Measurements from ENCODE around the gene DNAJB11.
"Not testable (repeated sequence)": the region's sequence is repeated elsewhere in the genome, so short reads cannot be mapped to it uniquely, and the experiment has no call there.

Gene DNAJB11

DNA sequence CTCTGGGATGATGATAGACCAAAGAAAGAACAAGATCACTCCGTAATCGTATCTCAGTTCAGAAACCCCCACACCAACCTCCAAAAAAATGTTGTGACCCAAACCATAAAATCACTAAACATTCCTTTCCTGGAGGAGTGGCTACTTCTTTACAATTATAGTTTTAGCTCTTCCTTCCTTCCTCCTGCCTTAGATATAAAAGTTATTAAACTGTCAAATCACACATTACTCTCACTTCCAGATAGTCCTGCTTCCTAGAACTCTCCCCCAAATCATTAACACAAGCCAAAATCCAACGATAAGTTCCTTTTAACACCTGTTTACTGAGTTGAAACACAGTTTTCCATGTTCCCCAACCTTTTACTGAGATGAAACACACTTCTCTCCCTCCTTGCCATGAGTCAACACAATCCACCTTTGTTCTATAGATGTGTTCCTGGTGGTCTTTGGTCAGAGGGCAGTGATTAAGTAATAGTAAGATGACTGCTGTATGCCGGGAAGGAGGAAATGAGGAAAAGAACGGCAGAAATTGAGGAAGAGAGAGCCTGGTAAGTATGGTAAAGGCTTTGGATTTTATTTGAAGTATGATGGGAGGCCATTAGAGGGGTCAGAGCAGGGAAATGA lies 18.0 kb upstream of the DNAJB11 start:
- DNase-seq (ENCODE audit: low spot score): no peak

GRCh38 chr3:186564586-186564985 lies 5.9 kb upstream of the DNAJB11 start:
- no peak for DNase-seq (ENCODE audit: low spot score)

DNA sequence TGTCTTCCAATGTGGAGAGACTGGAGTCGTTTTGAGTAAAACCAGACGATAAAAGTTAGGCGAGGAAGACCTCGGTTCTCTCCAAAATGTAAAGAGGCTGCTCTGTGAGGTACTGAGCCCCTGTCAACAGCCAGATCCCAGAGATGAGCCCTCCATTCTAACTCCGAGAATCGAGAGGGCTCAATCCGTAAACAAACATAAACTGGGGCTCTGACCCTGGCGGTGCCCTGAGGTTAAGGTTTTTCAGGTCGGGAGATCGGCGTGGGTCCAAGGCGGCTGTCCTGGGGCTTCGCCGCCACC lies 3.8 kb upstream of the DNAJB11 start:
- DNase-seq (ENCODE audit: low spot score): no peak

- DNase-seq (ENCODE audit: low spot score): peak; percentile 91
These were observed 3.2 kb upstream of the DNAJB11 start, which contains the start of gene TBCCD1 for GRCh38 chr3:186567072-186567921. Gene TBCCD1, minus strand, starts transcription at chr3:186567339. Its CDS starts 3,010 bp downstream, at chr3:186564329.

DNA sequence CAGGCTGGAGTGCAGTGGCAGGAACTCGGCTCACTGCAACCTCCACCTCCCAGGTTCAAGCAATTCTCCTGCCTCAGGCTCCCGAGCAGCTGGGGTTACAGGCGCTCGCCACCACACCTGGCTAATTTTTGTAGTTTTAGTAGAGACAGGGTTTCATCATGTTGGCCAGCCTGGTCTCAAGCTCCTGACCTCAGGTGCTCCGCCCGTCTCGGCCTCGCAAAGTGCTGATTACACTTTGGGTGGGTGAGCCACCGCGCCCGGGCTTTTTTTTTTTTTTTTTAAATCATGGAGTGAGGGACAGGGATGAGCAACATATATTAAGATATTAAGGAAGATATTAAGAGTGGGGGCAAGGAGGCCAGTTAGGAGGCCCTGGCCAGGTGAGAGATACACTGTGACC lies 1.2 kb upstream of the DNAJB11 start:
- DNase-seq (ENCODE audit: low spot score): not testable (repeated sequence)

DNA sequence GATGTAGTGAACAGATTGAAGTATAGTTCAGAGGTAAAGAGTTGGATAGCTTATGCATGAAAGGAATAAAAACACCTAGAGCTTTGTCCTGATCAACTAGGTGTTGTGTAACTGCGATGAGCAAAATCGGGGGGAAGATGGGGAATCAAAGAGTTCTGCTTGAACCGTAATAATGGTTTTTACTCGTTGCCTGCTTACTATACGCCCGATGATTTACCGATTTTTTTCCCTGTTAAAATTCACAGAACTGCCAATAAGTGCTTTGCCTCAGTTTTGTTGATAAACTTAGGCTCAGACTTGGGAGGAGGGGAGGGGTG lies 783 bp upstream of the DNAJB11 start:
- no peak for DNase-seq (ENCODE audit: low spot score)

DNA sequence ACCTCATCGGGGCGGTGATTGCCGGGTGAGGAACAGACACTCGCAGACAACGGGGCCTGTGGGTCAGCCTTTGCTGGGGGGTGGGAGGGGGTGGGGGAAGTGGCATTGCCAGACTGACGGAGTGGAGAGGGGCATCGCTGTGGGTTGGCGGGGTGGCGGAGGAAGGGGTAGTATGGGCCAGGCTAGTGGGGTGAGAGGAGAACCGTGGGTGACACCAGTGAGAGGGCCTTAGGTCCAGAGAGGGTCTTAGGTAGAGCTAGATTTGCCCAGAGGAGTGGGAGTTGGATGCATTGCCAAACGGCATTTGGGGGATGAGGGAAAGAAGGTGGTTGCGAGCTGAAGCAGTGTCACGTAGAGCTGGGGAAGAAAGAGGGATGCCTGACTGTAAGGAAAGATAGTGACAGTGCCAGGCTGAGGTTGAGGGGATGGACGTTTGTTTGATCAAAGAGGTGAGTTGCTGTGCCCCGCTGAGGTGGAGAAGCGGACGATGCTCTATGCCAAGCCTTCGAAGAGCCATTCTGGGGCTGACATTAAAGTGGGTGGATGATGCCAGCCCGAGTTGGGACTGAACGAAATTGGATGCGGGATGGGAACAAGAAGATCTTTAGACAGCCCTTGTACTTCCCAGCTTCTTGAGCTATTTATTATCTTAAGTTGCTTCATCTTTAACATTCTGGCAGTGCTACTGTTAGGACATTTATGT lies 572 bp downstream of the DNAJB11 start:
- no peak for DNase-seq (ENCODE audit: low spot score)

- DNase-seq (ENCODE audit: low spot score): no peak
These were observed 1.1 kb downstream of the DNAJB11 start for GRCh38 chr3:186571644-186572013.

DNA sequence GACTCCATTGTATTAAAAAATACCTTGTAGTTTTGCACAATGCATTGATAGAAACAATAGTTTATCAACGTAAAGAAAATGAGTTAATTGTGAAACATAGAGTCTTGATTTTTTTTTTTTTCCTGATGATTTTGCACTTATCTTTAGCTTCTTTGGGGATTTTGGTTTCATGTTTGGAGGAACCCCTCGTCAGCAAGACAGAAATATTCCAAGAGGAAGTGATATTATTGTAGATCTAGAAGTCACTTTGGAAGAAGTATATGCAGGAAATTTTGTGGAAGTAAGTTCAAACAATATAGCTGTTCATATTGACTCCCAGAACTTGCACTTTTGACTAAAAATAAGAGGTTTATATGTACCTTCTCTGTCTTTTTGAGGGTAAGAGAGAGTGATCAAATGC lies 7.0 kb downstream of the DNAJB11 start:
- no peak for DNase-seq (ENCODE audit: low spot score)

DNA sequence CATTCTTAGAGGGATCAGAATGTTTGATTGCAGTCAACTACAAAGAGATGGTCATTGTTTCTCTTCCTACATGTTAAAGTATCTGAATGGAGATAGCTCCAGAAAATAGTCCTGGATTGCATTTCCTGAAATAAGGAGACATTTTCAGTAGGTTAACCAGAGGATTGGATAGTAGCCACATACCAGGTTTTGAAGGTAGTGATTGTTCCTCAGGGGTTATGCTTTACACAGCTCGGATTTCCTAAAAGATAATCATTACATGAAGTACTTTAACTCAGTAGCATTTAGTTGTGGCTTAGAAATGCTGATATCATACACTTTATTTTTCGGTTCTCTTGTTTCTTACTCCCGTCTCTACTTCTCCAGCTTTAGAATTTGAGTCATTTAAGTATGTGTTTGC lies 10.3 kb downstream of the DNAJB11 start:
- DNase-seq (ENCODE audit: low spot score): no peak

DNA sequence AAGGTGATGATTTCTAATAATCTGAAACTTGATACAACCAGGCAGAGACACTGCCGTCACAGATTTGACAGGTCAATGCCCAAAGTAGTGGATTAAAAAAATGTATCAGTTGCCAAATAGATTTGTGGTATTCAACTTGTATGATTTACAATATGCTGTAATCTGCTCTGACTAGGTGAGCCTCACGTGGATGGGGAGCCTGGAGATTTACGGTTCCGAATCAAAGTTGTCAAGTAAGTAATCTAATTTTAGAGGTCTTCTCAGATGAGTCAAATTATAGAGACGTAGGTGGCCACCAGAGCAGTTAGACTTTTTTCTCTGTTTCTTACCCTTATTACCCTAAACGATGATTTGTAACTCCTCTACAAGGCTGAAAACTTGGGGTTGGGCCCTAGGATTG lies 12.0 kb downstream of the DNAJB11 start:
- no peak for DNase-seq (ENCODE audit: low spot score)

- DNase-seq (ENCODE audit: low spot score): no peak
These were observed 13.3 kb downstream of the DNAJB11 start for GRCh38 chr3:186583831-186584230.

- not testable (repeated sequence) for DNase-seq (ENCODE audit: low spot score)
These were observed 15.7 kb downstream of the DNAJB11 start for GRCh38 chr3:186586245-186586644.

- no peak for DNase-seq (ENCODE audit: low spot score)
These were observed 16.7 kb downstream of the DNAJB11 start for GRCh38 chr3:186587183-186587582.

DNA sequence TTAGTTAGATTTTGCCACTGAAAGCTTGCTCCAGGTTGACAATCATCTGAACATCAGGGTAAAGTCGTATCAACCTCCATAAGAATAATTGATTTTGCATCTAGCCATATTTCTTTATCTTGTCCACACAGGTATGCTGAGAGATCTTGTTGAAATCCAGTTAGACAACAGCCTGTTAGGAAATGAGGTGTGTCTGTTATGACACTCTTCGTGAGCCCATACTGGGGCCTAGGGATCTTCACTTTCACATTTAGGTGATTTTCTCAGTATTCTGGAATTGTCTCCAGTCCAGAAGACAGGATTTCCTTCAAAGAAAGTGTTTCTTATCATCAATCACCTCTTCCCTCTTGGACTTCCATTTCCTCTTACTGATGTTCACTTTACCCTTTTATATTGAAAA lies 18.1 kb downstream of the DNAJB11 start:
- no peak for DNase-seq (ENCODE audit: low spot score)

DNA sequence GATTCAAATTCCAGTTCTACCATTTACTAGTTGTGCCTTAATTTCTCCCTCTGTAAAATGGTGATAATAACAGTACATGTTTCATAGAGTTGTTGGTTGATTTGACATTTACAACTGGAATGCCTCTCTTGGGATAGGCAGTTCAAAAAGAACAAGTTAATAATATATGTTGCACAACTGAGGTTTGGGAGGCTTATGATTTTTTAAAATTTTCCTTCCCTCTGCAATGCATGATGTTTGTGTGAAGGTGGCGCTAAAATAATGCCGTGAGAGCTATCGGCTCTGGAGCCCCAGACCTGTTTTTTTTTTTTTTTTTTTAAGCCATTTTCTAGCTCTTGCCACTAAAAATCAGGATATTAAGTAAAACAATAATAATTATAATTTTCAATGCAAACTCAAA lies 18.6 kb downstream of the DNAJB11 start:
- DNase-seq (ENCODE audit: low spot score): no peak

DNA sequence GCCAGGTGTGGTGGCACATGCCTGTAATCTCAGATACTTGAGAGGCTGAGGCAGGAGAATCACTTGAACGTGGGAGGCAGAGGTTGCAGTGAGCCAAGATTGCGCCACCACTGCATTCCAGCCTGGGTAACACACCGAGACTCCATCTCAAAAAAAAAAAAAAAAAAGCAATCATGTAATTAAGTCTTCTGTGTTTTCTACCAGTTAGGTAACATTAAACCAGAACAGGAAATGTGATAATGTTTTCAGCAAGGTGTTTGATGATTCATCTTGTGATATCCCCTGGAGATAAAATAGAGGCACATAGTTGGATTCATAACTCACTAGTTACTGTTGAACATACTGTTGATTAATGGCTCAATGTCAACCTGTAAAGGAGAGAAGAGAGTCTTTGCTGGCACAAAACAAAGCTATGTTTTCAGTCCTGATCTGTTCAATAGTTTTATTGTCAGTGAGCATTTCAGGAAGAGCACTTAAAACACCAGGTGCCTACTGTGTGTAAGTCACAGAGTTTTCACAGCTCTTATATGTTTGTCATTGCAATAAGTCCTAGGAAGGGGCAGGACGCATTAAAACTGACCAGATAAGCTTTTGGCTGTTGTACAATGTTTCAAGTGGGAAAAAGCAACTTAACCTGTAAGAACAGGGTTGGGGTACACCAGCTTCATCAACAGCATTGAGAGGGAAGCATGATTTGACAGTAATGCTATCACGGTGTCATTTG lies 19.5 kb downstream of the DNAJB11 start:
- no peak for DNase-seq (ENCODE audit: low spot score)

GRCh38 chr3:186590580-186591295 lies 20.2 kb downstream of the DNAJB11 start:
- no peak for DNase-seq (ENCODE audit: low spot score)

GRCh38 chr3:186592682-186593081 lies 22.2 kb downstream of the DNAJB11 start:
- DNase-seq (ENCODE audit: low spot score): no peak

DNA sequence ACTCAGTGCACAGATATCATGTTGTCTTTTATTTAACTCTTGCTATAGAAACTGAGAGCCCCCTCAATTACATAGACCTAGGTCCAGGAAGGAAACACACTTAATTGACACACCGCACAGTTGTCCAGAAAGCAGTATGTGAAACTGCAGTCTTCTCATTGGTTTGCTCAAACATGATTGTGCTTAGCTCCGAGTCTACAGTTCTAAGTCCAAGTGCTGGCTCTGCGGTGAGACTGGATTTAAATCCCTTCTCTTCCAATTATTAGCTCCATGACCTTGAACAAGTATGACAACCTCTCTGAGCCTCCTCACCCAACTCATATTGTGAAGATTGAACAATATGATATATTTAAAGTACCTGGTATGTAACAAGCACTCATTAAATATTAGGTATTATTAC lies 23.3 kb downstream of the DNAJB11 start:
- DNase-seq (ENCODE audit: low spot score): no peak

DNA sequence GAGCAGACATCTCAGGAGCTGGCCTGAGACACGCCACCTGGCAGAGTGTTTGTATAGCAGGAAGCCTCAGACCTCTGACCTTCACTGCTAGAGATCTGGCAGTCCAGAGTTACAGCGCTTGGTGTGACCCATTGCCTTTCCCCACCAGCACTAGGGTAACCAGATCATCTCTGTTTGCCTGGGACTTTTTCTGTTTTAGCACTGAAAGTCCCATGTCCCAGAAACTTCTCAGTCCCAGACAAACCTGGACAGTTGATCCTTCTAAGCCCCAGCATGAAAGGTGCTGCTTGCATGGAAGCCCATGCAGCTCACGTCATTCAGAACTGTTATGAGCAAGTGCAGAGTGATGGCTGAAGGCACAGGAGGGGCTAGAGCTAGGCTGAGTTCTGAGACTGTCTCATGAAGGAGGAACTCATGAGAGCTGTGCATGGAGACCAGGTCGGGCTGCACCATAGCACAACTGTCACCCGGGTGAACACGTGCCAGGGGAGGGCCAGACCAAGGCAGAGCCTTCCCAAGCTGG lies 24.1 kb downstream of the DNAJB11 start:
- no peak for DNase-seq (ENCODE audit: low spot score)
